Fibroblast of villous mesenchyme (primary cell): Measurements from ENCODE around the gene DNAJB13. TPM values are rescaled to one million over a fixed set of nuclear protein-coding genes. Genes with fewer than 3 reads are reported as not detected.

Experiments
- DNase-seq: peaks from one replicate; pipeline ENCODE4 v3.0.0-alpha.2; 2010; ENCODE audit warnings: low read depth
- H3K4me3 ChIP-seq: 2 replicates; pipeline ENCODE4 v1.5.1; 2011; ENCODE audit warnings: low read depth, mild to moderate bottlenecking, low read length
- CTCF ChIP-seq: IDR thresholded peaks from 2 replicates; pipeline ENCODE4 v1.5.1; 2012; ENCODE audit warnings: low read depth, mild to moderate bottlenecking, low read length; ENCODE audit not compliant: insufficient read depth
- total RNA-seq: library from RNA; depleted of rRNA; stranded (reverse); fragments of >200 nt; gene quantifications from 2 replicates; pipeline ENCODE4 v1.2.3, GENCODE V29; 2012

Gene DNAJB13
- total RNA-seq, 1 donor, result 0.86 TPM

- H3K4me3 ChIP-seq, result no peak overlapping the region
- TF ChIP-seq CTCF, result no peak
These were observed 66.8 kb downstream of the DNAJB13 start for GRCh38 chr11:74017631-74018030.

DNA sequence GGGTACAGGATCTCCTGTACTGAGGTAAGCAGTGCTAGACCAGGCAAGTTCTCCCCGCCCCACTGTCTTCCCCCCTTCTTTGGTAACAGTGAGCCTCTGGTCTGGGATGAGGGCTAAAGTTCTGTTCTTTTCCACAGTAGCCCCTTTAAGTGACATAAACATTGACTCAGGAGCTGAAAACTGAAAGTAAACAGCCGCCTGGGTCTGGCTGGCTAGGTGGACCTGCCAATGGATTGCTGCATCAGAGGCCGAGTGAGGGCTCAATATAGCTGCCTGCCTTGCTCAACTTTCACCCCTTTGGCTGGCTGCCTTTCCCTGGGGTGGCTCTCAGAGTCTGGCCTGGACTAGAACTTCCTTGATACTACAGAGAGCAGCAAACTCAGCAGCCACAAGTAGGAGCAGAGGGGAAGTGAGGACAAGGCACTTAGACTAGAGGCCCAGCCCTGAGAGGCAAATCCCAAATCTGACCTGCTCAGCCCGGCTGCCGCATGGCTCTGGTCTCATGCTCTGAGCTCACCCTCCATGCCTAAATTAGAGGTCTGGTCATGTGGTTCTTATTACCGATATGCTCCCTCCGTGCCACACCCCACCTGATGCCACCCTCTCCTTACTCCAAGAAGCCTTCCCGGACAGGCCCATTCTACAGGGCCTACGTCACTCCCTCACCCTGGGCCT is 67.6 kb downstream of the DNAJB13 start:
- H3K4me3 ChIP-seq, result no peak overlapping the region
- no peak for TF ChIP-seq CTCF
- peak; percentile 97 for DNase-seq

More at GRCh38 chr11:74017631-74018030, 66.8 kb downstream of the DNAJB13 start:
- DNase-seq, result no peak

- DNase-seq, result peak; percentile 88
- no peak overlapping the region for H3K4me3 ChIP-seq
- no peak for TF ChIP-seq CTCF
These were observed 68.4 kb downstream of the DNAJB13 start for GRCh38 chr11:74019104-74019738.

GRCh38 chr11:74019860-74020259 is 69.0 kb downstream of the DNAJB13 start:
- no peak for DNase-seq
- TF ChIP-seq CTCF, result no peak

More at GRCh38 chr11:74019860-74020259, 69.0 kb downstream of the DNAJB13 start:
- no peak overlapping the region for H3K4me3 ChIP-seq

Other genes with a start within 250 kb of the DNAJB13 start
- gene RAB6A, start 190.0 kb upstream of the DNAJB13 start, total RNA-seq, result 123 and 153 TPM in 2 replicates
- 22.5 and 30.3 TPM in 2 replicates for gene MRPL48, start 163.2 kb upstream of the DNAJB13 start, total RNA-seq
- gene COA4, start 74.2 kb upstream of the DNAJB13 start, total RNA-seq, result 69.6 and 74.3 TPM in 2 replicates
- gene PAAF1, start 74.0 kb upstream of the DNAJB13 start, total RNA-seq, result 6.9 and 7.1 TPM in 2 replicates
- gene UCP2, start 31.8 kb downstream of the DNAJB13 start, total RNA-seq, result 2.6 and 6.1 TPM in 2 replicates
- gene UCP3, start 58.1 kb downstream of the DNAJB13 start, total RNA-seq, result 1.3 and 1.7 TPM in 2 replicates
- gene C2CD3, start 220.0 kb downstream of the DNAJB13 start, total RNA-seq, result 19.6 and 54.4 TPM in 2 replicates
- gene PPME1, start 220.3 kb downstream of the DNAJB13 start, total RNA-seq, result 48.0 and 165 TPM in 2 replicates